COLO829 (cell line): Measurements from ENCODE around the gene SOX6.
A peak's percentile ranks its signal among the peaks of the same experiment; 100 is the strongest.
"Not testable (repeated sequence)": the region's sequence is repeated elsewhere in the genome, so short reads cannot be mapped to it uniquely, and the experiment has no call there.

ENCODE experiments used
- DNase-seq: peaks from one replicate; pipeline ENCODE4 v3.0.0; 2012; ENCODE audit warnings: low spot score

Gene SOX6

DNA sequence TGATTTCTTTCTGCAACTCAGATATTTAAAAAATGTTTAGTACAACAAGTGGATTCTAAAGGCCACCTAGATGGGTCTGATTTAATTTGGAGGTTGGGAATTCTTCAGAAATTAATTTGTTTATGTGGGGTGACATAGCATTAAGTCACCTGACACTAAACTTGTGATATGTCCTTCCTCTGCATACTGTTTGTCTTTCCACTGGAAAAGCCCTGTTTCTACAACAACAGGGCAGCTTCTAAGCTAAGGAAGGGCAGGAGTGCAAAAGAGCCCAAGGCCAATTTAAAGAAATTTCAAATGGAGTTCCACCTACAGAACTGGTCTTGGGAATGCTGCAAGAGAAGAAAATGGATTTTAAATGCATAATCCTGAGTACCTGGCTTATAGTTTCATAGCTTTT, 319.2 kb downstream of the SOX6 start:
- DNase-seq: no peak

DNA sequence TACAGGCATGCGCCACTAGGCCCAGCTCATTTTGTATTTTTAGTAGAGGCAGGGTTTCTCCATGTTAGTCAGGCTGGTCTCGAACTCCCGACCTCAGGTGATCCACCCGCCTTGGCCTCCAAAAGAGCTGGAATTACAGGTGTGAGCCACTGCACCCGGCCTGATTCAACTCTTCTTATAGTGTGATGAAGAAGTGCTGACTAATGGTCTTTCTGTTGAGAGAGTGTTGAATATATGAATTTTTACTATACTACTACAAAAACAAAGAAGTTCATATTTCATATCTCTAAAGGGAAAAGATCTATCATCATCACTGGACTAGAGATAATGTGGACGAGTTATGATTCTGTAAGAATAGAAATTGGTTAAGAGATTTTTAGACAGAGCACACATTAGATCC, 320.1 kb downstream of the SOX6 start:
- DNase-seq: no peak

DNA sequence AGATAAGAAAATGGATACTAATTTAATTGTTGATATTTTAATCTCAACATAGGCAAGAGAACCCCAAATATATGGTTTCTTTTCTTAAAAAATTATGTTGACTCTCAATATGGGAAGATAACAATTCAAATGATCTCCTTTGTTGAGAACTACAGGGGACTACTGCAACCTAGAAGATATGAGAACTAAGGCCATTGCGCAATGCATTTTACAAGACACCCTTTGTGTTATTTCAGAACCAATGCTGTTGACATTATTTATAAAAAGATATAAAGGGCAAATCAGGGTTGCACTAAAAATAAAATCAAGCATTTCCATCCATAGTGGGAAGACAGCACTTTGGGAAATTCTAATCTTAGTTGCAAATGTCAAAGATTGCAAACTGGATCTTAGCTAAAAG, 322.3 kb downstream of the SOX6 start:
- DNase-seq: no peak

DNA sequence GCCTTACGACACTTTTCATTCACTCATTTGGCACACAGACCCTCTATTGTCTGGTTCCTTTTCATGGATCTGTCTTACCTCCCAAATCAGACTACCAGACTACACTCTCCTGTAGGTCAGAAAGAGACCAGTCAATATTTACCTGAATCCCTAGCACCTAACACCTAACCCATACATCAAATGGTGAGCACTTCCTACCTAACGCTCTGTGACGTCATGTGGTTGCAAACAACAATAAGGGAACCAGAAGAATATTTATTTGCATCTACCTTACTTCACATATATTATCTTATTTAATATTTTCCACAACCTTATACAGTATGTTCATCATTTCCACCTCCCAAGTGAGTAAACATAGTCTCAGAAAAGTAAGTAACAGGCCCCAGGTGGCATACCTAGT, 323.4 kb downstream of the SOX6 start:
- no peak for DNase-seq

DNA sequence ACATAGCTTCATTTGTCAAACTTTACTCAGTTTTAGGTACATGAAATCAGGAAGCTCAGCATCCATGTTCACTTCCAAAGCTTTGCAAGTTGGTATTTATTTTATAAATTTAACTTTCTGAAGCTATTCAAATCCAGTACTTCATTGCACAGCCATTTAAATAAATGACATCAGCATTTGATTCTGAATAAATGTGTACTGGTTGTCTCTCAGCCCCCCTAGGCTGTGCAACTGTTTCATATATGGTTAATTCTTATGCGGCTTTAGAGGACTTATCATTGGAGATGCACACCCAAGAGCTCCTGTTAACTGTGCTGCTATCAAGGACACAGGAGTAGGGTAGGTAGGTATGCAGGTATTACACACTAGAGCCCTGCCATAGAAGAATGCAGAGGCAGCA, 325.1 kb downstream of the SOX6 start:
- DNase-seq: no peak

DNA sequence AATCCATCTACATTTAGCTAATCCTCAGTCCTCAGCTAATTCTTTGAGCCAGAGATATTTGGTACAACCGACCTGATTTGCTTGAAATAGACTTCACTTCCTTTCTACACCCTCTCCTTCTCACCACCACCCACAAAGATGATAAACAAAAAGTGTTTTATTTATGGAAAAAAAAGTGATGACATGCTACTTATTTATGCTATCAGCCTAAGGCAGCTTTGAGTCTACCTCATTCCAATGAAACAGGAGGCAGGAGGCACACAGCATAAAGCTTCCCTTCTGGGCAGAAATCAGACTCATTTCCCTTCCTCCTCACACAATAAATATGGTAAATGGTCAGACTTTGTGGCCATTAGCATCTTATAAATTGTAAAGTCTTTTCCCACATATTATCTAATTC, 325.7 kb downstream of the SOX6 start:
- no peak for DNase-seq

DNA sequence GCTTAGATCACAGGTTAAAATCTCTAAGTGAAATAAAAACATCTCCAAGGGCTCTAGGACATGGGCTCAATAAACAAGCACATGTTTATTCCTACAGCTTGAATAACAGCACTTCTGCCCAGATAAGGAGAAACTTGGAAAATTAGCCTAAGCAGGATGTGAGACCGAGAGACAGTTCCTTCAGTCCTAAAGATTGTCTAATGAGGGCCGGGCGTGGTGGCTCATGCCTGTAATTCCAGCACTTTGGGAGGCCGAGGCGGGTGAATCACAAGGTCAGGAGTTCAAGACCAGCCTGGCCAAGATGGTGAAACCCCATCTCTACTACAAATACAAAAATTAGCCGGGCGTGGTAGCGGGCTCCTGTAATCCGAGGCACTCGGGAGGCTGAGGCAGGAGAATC, 327.2 kb downstream of the SOX6 start:
- not testable (repeated sequence) for DNase-seq

DNA sequence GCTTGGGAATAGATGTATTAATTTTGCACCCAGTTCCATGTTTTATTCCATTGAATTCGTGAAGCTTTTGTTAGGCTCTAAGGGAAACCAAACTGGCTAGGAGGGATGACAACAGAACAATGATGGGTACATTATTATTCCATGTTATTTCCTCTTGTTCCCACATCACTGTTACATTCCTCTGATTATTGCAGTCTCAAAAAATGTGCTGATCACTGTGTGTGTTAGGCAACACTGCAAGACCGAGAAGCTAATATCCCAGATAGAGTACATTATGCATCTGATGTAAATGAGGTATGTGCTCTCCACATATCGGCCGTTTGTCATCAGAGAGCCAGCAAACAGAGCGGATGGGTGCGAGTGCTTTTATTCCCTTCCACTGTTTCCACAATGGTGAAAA, 327.9 kb downstream of the SOX6 start:
- DNase-seq: no peak

DNA sequence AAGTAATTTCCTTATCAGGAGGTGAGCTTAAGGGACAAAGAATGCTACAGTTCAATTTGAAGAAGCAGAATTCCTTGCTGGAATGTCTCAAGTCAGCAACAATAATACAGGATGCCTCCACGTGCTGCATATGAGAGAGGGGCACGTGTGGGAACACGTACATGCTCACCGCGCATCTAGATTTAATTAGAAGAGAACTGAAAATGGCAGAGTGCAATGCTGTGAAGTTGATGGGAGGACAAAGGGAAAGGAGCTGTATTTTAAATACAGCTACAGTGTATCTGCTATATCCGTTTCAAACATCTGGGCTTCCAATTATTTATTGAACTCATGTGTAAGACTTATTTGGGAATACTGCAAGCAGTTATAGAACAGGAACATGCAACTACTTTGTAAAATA, 328.7 kb downstream of the SOX6 start:
- DNase-seq: no peak

DNA sequence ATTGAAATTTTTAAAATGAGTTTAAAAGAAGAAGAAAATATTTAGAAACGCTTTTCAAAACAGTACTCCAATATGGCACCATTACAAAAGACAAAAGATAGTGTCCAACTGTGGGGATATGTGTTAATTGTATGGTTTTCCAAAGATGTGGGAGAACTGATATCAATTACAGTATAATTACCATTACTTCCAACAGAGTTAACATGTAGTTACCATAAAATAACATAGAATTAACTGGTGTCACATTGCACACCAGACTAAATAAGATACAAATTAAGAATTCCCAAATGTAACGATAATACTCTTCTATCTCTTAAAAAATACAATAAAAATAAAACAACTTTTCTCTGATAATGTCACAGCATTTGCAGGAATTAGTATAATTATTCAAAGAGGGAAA, 329.5 kb downstream of the SOX6 start:
- no peak for DNase-seq

DNA sequence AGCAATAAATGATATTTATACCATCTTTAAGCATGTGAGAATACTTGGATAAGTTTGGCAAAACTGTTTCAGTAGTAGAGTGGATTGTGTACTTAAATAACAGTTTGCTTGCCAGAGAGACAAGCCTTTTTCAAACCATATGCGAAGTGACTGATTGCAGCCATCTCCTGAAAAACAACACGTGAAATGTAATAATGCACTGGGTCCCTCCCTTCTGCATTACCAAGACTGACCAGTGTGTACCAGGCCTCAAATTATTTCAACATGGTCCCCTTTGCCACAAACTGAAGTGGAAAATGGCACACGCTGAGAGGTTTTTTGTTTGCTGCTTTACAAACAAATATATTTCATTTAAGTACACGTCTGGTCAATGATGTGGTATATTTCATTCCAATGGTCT, 337.4 kb downstream of the SOX6 start:
- DNase-seq: no peak

DNA sequence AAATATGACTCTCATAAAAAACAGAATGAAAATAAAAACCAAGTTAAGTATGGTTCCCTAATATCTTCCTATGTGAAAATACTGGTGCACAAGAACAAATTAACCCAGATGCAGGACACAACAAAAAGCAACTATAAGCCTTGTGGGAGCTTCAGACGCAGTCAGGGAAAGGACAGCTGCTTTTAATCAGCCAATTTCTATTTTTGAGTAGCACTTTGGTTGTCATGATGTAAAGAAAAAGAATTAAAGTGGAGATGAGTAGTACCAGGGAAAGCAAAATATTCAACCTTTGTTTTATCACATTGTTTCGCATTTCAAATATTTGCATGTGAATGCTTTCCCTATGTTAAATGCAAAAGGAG, 339.9 kb downstream of the SOX6 start:
- no peak for DNase-seq

DNA sequence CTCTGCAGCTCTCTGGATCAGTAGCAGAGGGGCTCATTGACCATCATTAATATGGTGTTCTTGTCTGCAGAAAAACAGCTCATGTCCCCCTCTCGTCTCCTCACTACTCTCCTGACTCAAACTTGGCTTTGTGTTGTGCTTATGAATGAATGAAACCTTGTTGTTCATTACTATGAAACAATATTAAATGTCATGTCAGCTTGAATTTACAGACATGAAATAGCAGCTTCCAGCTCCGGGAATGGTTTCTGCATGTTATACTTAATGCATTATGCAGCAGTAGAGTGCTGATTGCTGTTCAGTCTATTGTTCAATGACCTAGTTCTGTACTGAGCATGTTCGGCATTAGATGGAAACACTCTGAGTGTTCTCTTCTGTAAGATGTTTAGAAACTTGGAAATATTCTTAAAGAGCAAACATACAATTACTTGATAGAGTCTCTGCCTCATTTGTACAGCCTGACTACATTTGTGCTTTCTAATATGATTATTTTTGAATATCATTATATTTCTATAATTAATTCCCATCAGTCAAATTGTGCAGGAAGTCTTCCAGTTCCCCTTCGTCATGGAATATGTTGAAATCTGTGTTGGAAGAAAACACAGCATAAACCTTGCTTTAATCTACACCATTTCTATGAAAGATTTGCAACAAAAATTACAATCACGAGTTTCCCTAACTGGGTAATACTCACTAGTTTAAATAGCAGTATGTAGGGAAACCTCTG, 340.4 kb downstream of the SOX6 start:
- no peak for DNase-seq

DNA sequence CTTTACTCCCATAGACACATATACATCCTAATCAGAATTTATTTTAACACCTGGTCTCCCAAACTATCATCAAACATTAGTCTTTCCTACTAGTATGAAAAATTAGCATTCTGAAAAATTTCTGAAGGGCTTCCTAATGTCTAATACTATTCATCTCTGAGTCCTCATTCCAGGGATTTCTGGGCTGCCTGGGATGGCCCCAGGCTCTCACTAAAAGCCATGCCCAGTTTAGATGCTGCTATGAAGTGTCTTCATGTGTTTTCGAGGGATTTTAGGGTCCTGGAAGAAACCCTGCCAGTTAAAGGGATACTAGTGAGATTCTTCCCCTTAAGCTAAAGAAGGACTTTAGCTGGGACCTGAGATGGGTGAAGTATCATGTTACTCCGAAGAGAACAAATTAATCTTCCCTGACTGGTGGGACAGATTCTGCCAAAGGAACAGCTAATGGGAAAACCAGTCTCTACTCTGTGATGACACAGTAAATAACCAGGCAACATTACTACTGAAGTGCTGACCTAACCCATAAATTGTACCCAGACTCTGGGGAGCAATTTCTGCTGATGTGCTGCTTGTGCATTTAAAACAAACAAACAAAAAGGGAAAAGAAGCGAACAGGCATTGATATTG, 342.6 kb downstream of the SOX6 start:
- DNase-seq: no peak

DNA sequence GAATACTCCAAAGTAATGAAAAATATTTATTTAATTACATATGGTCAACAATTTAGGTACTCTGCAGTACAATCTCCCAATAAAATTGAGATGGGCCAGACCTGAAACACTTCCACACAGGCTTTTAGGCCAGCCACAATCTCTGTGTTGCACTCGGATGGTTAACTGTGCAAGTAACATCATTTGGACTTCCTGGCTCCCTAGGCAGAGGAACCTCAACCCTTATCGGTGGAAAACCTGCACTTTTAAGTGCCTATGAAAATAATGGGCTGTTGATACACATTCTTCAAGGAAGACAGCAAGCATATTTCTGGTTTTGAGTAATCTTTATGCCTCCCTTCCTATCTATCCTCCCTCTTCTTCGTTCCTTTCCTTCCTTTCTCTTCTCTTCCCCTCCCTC, 343.1 kb downstream of the SOX6 start:
- no peak for DNase-seq

DNA sequence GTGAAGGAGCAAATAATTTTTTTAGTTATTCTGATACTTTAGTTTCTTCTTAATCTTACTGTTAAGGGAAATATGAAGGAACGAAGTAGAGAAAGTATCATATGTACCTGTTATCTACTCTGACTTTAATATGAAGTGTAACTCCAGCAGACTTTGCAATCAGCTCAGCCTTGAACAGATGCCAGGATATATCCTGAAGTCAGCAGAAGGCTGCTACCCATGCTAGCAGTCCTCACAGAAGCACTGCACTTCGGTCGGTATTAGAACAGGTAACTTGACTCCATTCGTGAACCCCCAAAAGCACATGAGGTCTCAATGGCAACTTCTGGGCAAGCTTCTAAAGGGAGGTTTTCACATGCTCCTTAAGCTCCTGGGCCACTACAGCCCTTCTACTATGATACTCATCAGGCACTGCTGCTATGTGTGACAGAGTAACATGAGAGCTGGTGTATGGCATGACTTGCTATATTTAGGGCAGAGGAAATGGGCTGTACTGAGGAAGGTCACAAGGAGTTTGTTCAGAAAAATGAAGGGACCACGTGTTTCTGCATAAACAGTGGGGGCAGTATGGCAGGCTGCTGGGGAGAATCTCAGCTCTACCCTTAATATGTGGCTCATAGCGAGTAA, 344.1 kb downstream of the SOX6 start:
- DNase-seq: no peak

DNA sequence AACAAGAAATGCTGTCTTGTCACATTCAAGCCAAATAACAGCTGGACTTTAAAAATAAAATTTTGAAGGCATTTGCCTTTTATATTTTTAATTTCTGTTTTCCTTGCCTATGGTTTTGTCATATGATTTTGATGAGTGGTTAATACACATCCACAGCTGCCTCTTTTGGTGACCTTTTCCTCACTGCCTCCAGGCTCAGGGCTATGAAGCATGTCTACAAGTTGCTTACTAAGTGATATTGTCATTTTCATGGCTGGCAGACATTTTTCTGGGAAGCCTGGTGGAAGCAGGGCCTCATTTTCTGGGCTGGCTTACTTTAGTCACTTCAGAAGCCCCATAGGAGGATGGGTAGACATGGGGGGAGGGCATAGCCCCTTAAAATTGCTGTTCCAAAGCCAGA, 344.9 kb downstream of the SOX6 start:
- DNase-seq: no peak

DNA sequence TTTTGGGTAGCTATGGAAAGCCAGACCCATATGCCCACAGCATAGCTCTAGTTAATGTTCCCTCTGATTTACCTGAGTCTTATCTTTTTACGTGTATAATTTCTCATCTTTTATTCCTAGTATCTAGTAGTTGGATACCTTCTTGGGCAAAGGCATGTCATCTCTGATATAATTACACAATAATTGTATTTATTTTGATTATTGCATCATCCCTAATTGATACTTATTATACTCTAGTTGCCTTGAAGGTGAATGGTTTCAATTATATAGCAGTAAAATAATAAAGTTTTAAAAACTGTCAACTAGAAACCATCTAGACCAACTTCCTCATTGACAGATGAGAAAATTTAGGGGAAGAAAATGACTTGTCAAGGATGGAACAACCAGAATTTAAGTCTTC, 347.3 kb downstream of the SOX6 start:
- no peak for DNase-seq

DNA sequence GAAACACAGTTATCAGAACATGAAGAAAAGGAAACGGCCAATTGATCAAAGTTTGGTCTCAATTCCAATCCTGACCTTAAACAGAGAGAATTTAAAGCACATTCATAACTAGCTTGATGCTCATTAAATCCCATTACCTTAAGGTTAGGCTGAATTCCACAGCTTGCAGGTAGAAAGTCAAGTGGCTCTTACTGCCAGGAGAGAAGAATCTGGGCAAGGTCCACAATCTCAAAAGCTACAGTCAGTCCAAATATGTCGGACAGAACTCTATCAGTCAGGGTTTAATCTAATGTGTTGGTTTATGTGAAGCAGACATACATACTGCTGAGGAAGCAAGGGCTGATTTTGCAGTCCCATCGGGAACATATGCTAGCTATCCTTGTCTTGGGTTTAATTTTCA, 348.8 kb downstream of the SOX6 start:
- no peak for DNase-seq

DNA sequence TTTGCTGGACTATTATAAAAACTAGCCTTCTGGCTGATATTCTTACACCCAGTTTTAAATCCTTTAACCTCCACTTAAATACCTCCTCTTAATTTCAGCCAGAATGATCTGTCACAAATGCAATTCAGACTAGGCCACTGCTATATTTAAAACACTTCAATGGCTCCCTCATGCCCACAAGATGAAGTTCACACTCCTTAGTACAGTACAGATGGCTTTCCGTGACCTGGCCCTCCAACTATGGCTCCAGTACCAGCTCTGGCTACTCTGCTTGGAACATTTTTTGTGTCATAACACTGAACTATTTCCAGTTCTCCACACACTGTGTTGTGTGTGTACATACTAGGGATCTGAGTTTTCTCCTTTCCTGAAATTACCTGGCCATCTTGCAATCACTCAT, 353.4 kb downstream of the SOX6 start:
- no peak for DNase-seq

DNA sequence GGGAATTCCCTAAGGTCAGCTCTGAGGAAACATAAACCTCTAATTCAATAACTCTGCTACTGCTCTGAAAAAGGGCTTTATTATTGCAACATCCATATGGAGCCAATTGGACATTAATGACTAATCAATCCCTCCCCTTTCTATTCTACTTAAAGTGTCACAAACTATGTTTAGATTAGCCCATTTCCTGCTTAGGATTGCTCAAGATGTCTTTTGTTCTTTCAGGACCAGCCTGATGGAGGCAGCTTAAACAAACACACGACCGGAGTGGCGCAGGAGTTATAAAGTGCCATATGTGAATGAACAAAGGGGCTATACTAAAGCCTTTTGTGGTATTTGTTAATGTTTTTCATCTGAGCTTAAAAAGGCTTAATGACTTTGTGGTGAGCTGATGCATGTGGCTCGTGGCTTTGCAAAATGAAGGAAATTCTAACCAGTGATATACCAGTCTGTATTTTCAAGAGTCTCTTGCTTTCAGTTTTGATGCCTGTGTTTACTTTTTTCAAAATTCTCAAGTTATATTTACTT, 354.4 kb downstream of the SOX6 start:
- DNase-seq: peak; percentile 84

DNA sequence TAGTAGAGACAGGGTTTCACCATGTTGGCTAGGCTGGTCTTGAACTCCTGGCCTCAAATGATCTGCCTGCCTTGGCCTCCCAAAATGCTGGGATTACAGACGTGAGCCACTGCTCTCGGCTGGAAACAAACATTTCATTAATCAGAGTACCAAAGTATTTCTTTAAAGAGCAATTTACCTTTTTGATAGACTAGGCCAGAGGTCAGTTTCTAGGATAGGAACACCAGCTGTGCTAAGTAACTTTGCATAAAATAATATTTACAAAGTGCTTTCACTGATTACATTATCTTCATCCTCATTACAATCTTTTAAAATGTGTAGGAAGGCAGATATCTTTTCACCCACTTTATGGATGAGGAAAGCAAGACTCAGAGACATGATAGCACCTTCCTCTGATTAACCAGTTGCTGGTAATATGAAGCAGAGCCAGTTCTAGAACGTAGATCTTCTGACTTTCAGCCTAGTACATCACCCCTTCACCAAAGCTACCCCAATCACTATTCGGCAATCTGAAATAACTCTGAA, 355.2 kb downstream of the SOX6 start:
- no peak for DNase-seq

DNA sequence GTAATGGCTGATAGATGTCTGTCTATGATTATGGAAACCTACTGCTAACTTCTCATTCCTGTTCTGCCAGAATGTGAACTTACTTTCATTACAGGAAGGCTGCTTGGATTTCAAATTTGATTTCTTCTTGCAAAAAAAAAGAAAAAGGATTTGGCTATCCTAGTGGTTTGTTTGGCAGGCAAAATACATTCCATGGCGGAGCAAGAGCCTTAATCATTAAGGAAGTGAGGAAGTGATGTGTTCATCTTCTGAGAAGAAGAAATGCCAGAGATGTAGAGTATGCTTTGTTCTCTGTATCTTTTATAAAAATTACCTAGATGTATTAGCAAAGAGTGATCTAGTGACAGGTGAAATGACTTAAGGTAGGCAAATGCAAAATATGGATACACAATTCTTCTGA, 356.3 kb downstream of the SOX6 start:
- no peak for DNase-seq
